ENCODE data around the gene STYXL1. TPM values are rescaled to one million over a fixed set of nuclear protein-coding genes. Genes with fewer than 3 reads are reported as not detected.

The STYXL1 gene
- polyA plus RNA-seq, 3 donors: 64.6 to 79.8 (median 67.2) TPM

- WGBS (ENCODE audit: insufficient coverage): 97% methylated on average over 24 of the region's 30 CpGs
- Mint-ChIP-seq H3K4me1 (peaks cover 37% of the 10 kb centered on the region), H3K9me3 (no peaks in the 10 kb centered on the region), H3K27me3 (ENCODE audit: low read depth in 3 of 3) (peaks cover 0 to 3% (median 2%) of the 10 kb centered on the region in 3 donors), H3K27ac (peak overlapping the region in 1 of 7 donors; percentile 69), H3K36me3 (peaks cover 58 to 74% of the 10 kb centered on the region in 2 donors), H3K4me3 (no peak overlapping the region)
- intact Hi-C loops (cut with micrococcal nuclease): loop anchor here in 1 of 2 donors (5.0 kb wide), 1 partner anchor 53 kb away; the partner anchor contains the start of gene POR
- no peak for TF ChIP-seq CTCF (IDR thresholded peaks at IDR 0.05)
- DNase-seq: no peak
- Histone ChIP-seq H3K9ac (ENCODE audit: insufficient read depth, low read length, poor library complexity, severe bottlenecking) (no peak overlapping the region), H3K27me3 (ENCODE audit: control insufficient read depth in 2 of 2, insufficient read depth in 2 of 2, low read length in 2 of 2) (no peaks in the 10 kb centered on the region), H4K20me1 (ENCODE audit: insufficient read depth, low read length) (peaks cover 56% of the 10 kb centered on the region), H3K4me3 (replicated peaks in 1 of 3; ENCODE audit: low read depth in 2 of 3, low read length in 3 of 3) (no peak overlapping the region), H3K36me3 (replicated peaks in 1 of 2; ENCODE audit: control insufficient read depth in 1 of 2, insufficient read depth in 2 of 2, low read length in 2 of 2) (peaks cover 21 to 45% of the 10 kb centered on the region in 2 donors), H2AFZ (ENCODE audit: insufficient read depth, low read depth, low read length, poor library complexity, severe bottlenecking) (no peak overlapping the region), H3K9me3 (replicated peaks in 1 of 2; ENCODE audit: control insufficient read depth in 1 of 2, insufficient read depth in 1 of 2, low read length in 2 of 2) (no peaks in the 10 kb centered on the region), H3K4me1 (ENCODE audit: control insufficient read depth in 1 of 2, insufficient read depth in 2 of 2, low read length in 2 of 2) (peaks cover 33 to 35% of the 10 kb centered on the region in 2 donors), H3K79me2 (ENCODE audit: insufficient read depth, low read length) (no peaks in the 10 kb centered on the region), H3K27ac (ENCODE audit: low read depth in 1 of 2, low read length in 2 of 2) (no peak overlapping the region), H3K4me2 (replicated peaks; ENCODE audit: extremely low read depth, low read length, poor library complexity, severe bottlenecking) (no peak overlapping the region)
These were observed 77.9 kb downstream of the STYXL1 start for GRCh38 chr7:75969704-75970498.

- Mint-ChIP-seq H3K27ac (peak overlapping the region in 2 of 7 donors; percentile 35 to 58), H3K4me1 (peaks cover 37% of the 10 kb centered on the region), H3K4me3 (no peak overlapping the region), H3K36me3 (peaks cover 55 to 70% of the 10 kb centered on the region in 2 donors), H3K27me3 (ENCODE audit: low read depth in 3 of 3) (peaks cover 0 to 4% (median 2%) of the 10 kb centered on the region in 3 donors), H3K9me3 (peaks cover 0 to 1% (median 0%) of the 10 kb centered on the region in 7 donors)
- no peak overlapping the region for H3K9ac ChIP-seq (ENCODE audit: insufficient read depth, low read length, poor library complexity, severe bottlenecking)
- H2AFZ ChIP-seq (ENCODE audit: insufficient read depth, low read depth, low read length, poor library complexity, severe bottlenecking): no peak overlapping the region
- DNase-seq: no peak
- no peaks in the 10 kb centered on the region for H3K9me3 ChIP-seq (replicated peaks in 1 of 2; ENCODE audit: control insufficient read depth in 1 of 2, insufficient read depth in 1 of 2, low read length in 2 of 2)
- H3K4me1 ChIP-seq (ENCODE audit: control insufficient read depth in 1 of 2, insufficient read depth in 2 of 2, low read length in 2 of 2): peaks cover 33 to 35% of the 10 kb centered on the region in 2 donors
- no peak overlapping the region for H3K27ac ChIP-seq (ENCODE audit: low read depth in 1 of 2, low read length in 2 of 2)
- no peak for TF ChIP-seq CTCF (IDR thresholded peaks at IDR 0.05)
- no peak overlapping the region for H3K4me3 ChIP-seq (replicated peaks in 1 of 3; ENCODE audit: low read depth in 2 of 3, low read length in 3 of 3)
- H3K27me3 ChIP-seq (ENCODE audit: control insufficient read depth in 2 of 2, insufficient read depth in 2 of 2, low read length in 2 of 2): no peaks in the 10 kb centered on the region
- peaks cover 21 to 44% of the 10 kb centered on the region in 2 donors for H3K36me3 ChIP-seq (replicated peaks in 1 of 2; ENCODE audit: control insufficient read depth in 1 of 2, insufficient read depth in 2 of 2, low read length in 2 of 2)
- no peak overlapping the region for H3K4me2 ChIP-seq (replicated peaks; ENCODE audit: extremely low read depth, low read length, poor library complexity, severe bottlenecking)
- 94% methylated on average over 11 of the region's 13 CpGs for WGBS (ENCODE audit: insufficient coverage)
- H3K79me2 ChIP-seq (ENCODE audit: insufficient read depth, low read length): no peaks in the 10 kb centered on the region
- intact Hi-C loops (cut with micrococcal nuclease): no loop called here
- H4K20me1 ChIP-seq (ENCODE audit: insufficient read depth, low read length): peaks cover 56% of the 10 kb centered on the region
These were observed 78.6 kb downstream of the STYXL1 start for GRCh38 chr7:75969182-75969581.
